ENCODE measurements around the gene RAB29.

RAB29 gene

GRCh38 chr1:205780335-205780734 is 5.1 kb upstream of the RAB29 start:
- in situ Hi-C loops (cut with MboI; ENCODE audit: low pct_unique_long_range_greater_than_20kb, low sequenced_read_pairs, unreplicated experiment) = loop anchor here (25.0 kb wide), 1 partner anchor 332 kb away; the partner anchor contains the start of gene AVPR1B

GRCh38 chr1:205777994-205778393 is 2.7 kb upstream of the RAB29 start:
- TF ChIP-seq CTCF (IDR thresholded peaks at IDR 0.05; ENCODE audit: extremely low read depth, insufficient read depth, missing control alignments) = no peak
- in situ Hi-C loops (cut with MboI; ENCODE audit: low pct_unique_long_range_greater_than_20kb, low sequenced_read_pairs, unreplicated experiment) = loop anchor here (25.0 kb wide), 1 partner anchor 334 kb away; the partner anchor contains the start of gene AVPR1B
- DNase-seq (ENCODE audit: low spot score) = no peak

More at GRCh38 chr1:205780335-205780734, 5.1 kb upstream of the RAB29 start:
- no peak for TF ChIP-seq CTCF (IDR thresholded peaks at IDR 0.05; ENCODE audit: extremely low read depth, insufficient read depth, missing control alignments)
- no peak for DNase-seq (ENCODE audit: low spot score)

- in situ Hi-C loops (cut with MboI; ENCODE audit: low pct_unique_long_range_greater_than_20kb, low sequenced_read_pairs, unreplicated experiment) = loop anchor here (25.0 kb wide), 1 partner anchor 337 kb away; the partner anchor contains the start of gene AVPR1B
- DNase-seq (ENCODE audit: low spot score) = no peak
- no peak for TF ChIP-seq CTCF (IDR thresholded peaks at IDR 0.05; ENCODE audit: extremely low read depth, insufficient read depth, missing control alignments)
Measured at GRCh38 chr1:205775717-205776056, 405 bp upstream of the RAB29 start.

GRCh38 chr1:205774198-205775014 is 876 bp downstream of the RAB29 start:
- TF ChIP-seq CTCF (IDR thresholded peaks at IDR 0.05; ENCODE audit: extremely low read depth, insufficient read depth, missing control alignments) = no peak
- in situ Hi-C loops (cut with MboI; ENCODE audit: low pct_unique_long_range_greater_than_20kb, low sequenced_read_pairs, unreplicated experiment) = loop anchor here (25.0 kb wide), 1 partner anchor 338 kb away; the partner anchor contains the start of gene AVPR1B
- peak; percentile 42 for DNase-seq (ENCODE audit: low spot score)

- in situ Hi-C loops (cut with MboI; ENCODE audit: low pct_unique_long_range_greater_than_20kb, low sequenced_read_pairs, unreplicated experiment) = no loop called here
- no peak for TF ChIP-seq CTCF (IDR thresholded peaks at IDR 0.05; ENCODE audit: extremely low read depth, insufficient read depth, missing control alignments)
Measured at GRCh38 chr1:205772607-205773032, 2.7 kb downstream of the RAB29 start.

GRCh38 chr1:205770618-205771017 is 4.7 kb downstream of the RAB29 start:
- DNase-seq (ENCODE audit: low spot score) = no peak
- in situ Hi-C loops (cut with MboI; ENCODE audit: low pct_unique_long_range_greater_than_20kb, low sequenced_read_pairs, unreplicated experiment) = no loop called here
- no peak for TF ChIP-seq CTCF (IDR thresholded peaks at IDR 0.05; ENCODE audit: extremely low read depth, insufficient read depth, missing control alignments)

More at GRCh38 chr1:205772607-205773032, 2.7 kb downstream of the RAB29 start:
- DNase-seq (ENCODE audit: low spot score) = peak; percentile 58
